ENCODE measurements around the gene HDDC3. TPM values are rescaled to one million over a fixed set of nuclear protein-coding genes. Genes with fewer than 3 reads are reported as not detected.

The HDDC3 gene
- total RNA-seq, 1 donor, result 26.9 TPM

DNA sequence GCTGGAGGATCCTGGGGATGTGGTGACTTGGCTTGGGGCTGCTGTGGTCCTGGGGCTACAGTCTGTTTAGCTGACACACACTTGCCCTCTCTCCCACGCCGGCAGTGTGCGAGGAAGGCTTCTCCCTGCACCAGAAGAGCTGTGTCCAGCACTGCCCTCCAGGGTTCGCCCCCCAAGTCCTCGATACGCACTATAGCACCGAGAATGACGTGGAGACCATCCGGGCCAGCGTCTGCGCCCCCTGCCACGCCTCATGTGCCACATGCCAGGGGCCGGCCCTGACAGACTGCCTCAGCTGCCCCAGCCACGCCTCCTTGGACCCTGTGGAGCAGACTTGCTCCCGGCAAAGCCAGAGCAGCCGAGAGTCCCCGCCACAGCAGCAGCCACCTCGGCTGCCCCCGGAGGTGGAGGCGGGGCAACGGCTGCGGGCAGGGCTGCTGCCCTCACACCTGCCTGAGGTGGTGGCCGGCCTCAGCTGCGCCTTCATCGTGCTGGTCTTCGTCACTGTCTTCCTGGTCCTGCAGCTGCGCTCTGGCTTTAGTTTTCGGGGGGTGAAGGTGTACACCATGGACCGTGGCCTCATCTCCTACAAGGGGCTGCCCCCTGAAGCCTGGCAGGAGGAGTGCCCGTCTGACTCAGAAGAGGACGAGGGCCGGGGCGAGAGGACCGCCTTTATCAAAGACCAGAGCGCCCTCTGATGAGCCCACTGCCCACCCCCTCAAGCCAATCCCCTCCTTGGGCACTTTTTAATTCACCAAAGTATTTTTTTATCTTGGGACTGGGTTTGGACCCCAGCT, 51.0 kb downstream of the HDDC3 start:
- no peak for DNase-seq (ENCODE audit: low read depth in 2 of 3, low spot score in 2 of 3)

DNA sequence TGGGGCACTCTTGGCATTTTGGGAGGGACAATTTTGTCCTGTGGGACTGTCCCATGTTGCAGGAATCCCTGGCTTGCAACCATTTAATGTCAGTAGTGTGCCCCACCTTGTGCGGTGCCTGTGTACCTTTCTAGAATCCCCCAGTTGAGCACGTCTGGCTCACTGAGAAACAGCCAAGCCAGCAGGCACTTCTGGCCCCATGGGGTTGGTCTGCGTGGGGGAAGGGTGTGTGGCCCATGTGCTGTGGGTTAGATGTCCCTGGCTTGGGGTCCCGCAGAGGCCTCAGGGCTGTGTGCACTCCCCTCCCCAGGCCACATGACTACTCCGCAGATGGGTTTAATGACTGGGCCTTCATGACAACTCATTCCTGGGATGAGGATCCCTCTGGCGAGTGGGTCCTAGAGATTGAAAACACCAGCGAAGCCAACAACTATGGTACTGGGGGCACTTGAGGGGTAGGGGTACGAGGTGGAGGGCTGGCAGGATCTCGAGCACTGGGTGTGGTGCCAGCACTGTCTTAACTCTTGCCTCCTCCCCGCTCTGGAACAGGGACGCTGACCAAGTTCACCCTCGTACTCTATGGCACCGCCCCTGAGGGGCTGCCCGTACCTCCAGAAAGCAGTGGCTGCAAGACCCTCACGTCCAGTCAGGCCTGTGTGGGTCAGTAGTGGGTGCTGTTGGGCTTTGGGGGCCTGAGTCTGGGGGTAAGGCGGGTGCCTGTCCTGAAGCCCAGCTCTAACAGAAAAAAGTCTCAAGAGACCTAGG, 51.8 kb downstream of the HDDC3 start:
- DNase-seq (ENCODE audit: low read depth in 2 of 3, low spot score in 2 of 3), result no peak

Small RNAs within 50 kb of the gene (small RNA-seq; reads per million reads assigned to genes)
- not detected for gene RF00019

Other genes starting within 250 kb of the HDDC3 start
- gene BLM, start 215.2 kb downstream of the HDDC3 start, total RNA-seq, result 5.1 TPM
- 124 TPM for gene FURIN, start 64.0 kb downstream of the HDDC3 start, total RNA-seq
- 229 TPM for gene FES, start 48.0 kb downstream of the HDDC3 start, total RNA-seq
- 224 TPM for gene MAN2A2, start 29.2 kb downstream of the HDDC3 start, total RNA-seq
- gene UNC45A, start 2.7 kb upstream of the HDDC3 start, total RNA-seq, result 116 TPM
- 13.7 TPM for gene RCCD1, start 22.3 kb upstream of the HDDC3 start, total RNA-seq
- 28.8 TPM for gene PRC1, start 62.0 kb upstream of the HDDC3 start, total RNA-seq
- 8.3 TPM for gene VPS33B, start 90.0 kb upstream of the HDDC3 start, total RNA-seq
- gene SV2B, start 167.7 kb upstream of the HDDC3 start, total RNA-seq, result 0.27 TPM